Uterus (tissue), 4 donors: ENCODE measurements around the gene PTPRN2. TPM values are rescaled to one million over a fixed set of nuclear protein-coding genes. Genes with fewer than 3 reads are reported as not detected.

Source experiments
- DNase-seq, 2 donors: peaks; one replicate each; pipeline ENCODE4 v3.0.0-alpha.2; 2019 to 2020
- H3K27ac ChIP-seq, 2 donors: fragments of 200-600 bp; sonication (generic); 1 replicate in 1 of 2; 2 replicates in 1 of 2; pipeline ENCODE4 v1.5.1; 2016 to 2018
- H3K27me3 ChIP-seq, 2 donors: fragments of 200-600 bp; sonication (generic); one replicate each; pipeline ENCODE4 v1.5.1; 2018 to 2019; ENCODE audit warnings: control low read depth in 1 of 2
- H3K36me3 ChIP-seq, 2 donors: fragments of 200-600 bp; sonication (generic); one replicate each; pipeline ENCODE4 v1.5.1; 2019; ENCODE audit warnings: control low read depth in 1 of 2
- H3K4me1 ChIP-seq, 2 donors: fragments of 200-600 bp; sonication (generic); one replicate each; pipeline ENCODE4 v1.5.1; 2018 to 2019; ENCODE audit warnings: control low read depth in 1 of 2
- H3K4me3 ChIP-seq, 2 donors: fragments of 200-600 bp; sonication (generic); 1 replicate in 1 of 2; 2 replicates in 1 of 2; pipeline ENCODE4 v1.5.1; 2018 to 2019; ENCODE audit warnings: mild to moderate bottlenecking in 1 of 2
- H3K9me3 ChIP-seq, 2 donors: fragments of 200-600 bp; sonication (generic); one replicate each; pipeline ENCODE4 v1.5.1; 2019; ENCODE audit warnings: control low read depth in 1 of 2
- CTCF ChIP-seq, 4 experiments: fragments of 200-600 bp in 2 of 4; fragments of 450-650 bp in 2 of 4; sonication (generic) in 2 of 4; IDR thresholded peaks; one replicate each; pipeline ENCODE4 v1.5.1; 2016 to 2019; ENCODE audit warnings: antibody characterized with exemption in 4 of 4, mild to moderate bottlenecking in 2 of 4, moderate library complexity in 1 of 4
- POLR2A ChIP-seq, 2 donors: fragments of 450-650 bp; IDR thresholded peaks; one replicate each; pipeline ENCODE4 v1.6.1; 2016; ENCODE audit warnings: antibody characterized with exemption in 2 of 2, mild to moderate bottlenecking in 1 of 2, moderate library complexity in 1 of 2
- intact Hi-C: fragments of 100-400 bp; cut with DNase I; formaldehyde crosslinking; loops from one replicate; pipeline ENCODE4 v1.15.1; 2023; ENCODE audit warnings: low total_unique reads
- total RNA-seq, 4 donors: library from RNA; depleted of rRNA in 3 of 4; stranded (reverse); fragments of >200 nt in 3 of 4; gene quantifications; one replicate each; pipeline versions ENCODE4 v1.1.0 to v1.2.4, GENCODE V29; 2014 to 2023
- donor health status: DM: yes; HTN: yes; CAD: no.

PTPRN2 gene
- total RNA-seq, 4 donors from 2014 or later = 1.2 to 5.2 (median 2.3) TPM

GRCh38 chr7:158284121-158284520 is 303.5 kb downstream of the PTPRN2 start:
- DNase-seq = peak in 1 of 2 donors; percentile 5
- H3K27ac ChIP-seq = no peak overlapping the region
- H3K27me3 ChIP-seq = no peaks in the 10 kb centered on the region
- H3K4me3 ChIP-seq = no peak overlapping the region
- intact Hi-C loops = no loop called here
- no peaks in the 10 kb centered on the region for H3K36me3 ChIP-seq
- no peaks in the 10 kb centered on the region for H3K4me1 ChIP-seq
- TF ChIP-seq CTCF (IDR thresholded peaks at IDR 0.05) = no peak
- TF ChIP-seq POLR2A (IDR thresholded peaks at IDR 0.05) = no peak
- peaks cover 0 to 4% of the 10 kb centered on the region in 2 donors for H3K9me3 ChIP-seq

DNA sequence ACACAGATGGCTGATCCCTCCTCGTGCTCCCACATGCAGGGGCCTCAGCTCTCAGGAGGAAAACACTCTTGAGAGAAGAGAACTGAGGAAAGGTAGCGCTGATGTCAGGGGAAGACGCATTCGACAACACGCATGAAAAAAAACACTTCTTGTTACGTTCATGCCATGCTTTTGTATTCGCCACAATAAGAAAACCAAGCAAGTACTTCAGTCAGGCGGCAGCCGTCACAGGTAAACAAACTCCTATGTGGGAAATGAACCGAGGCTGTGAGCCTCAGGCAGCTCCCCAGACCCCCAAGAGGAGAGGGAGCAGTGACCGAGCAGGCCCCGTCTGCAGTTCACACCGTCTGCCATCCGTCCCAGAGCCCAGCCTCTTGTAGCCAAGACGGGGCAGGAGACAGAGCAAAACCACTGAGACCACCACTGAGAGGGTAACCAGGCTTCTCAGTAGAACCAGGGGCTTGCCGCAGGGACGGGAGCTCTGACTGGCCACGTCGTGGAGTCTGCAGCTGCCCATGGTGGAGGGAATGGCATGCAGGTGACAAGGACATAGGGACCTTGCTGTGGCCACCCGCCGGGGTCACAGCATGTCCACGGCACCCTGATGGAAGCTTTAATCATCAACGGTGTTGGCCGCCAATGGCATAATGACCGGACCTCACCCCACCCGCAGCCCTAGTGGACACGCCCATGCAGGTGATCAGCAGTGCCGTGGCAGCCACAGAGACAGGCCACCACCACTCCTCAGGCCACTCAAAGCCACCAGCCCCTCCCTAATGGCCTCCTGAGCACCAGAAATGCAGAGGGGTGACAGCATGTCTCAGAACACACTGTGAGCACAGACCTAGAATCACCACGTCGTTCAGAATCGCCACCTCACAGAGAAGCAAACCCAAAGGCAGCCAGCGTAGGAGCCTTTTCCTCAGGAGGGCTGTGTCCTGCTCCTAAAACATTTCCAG is 304.3 kb downstream of the PTPRN2 start:
- peak in 1 of 2 donors; percentile 1 for DNase-seq
- TF ChIP-seq CTCF (IDR thresholded peaks at IDR 0.05) = no peak
- no peak for TF ChIP-seq POLR2A (IDR thresholded peaks at IDR 0.05)
- intact Hi-C loops = no loop called here
- H3K27me3 ChIP-seq = no peaks in the 10 kb centered on the region
- H3K36me3 ChIP-seq = no peaks in the 10 kb centered on the region
- no peak overlapping the region for H3K4me3 ChIP-seq
- H3K4me1 ChIP-seq = no peaks in the 10 kb centered on the region
- H3K27ac ChIP-seq = no peak overlapping the region
- H3K9me3 ChIP-seq = no peaks in the 10 kb centered on the region

GRCh38 chr7:158282461-158283001 is 305.1 kb downstream of the PTPRN2 start:
- intact Hi-C loops = no loop called here
- Histone ChIP-seq H3K9me3 (no peaks in the 10 kb centered on the region), H3K27me3 (no peaks in the 10 kb centered on the region), H3K36me3 (no peaks in the 10 kb centered on the region), H3K27ac (no peak overlapping the region), H3K4me1 (no peaks in the 10 kb centered on the region), H3K4me3 (no peak overlapping the region)
- TF ChIP-seq CTCF (IDR thresholded peaks at IDR 0.05) (no peak), POLR2A (IDR thresholded peaks at IDR 0.05) (no peak)
- peak in 1 of 2 donors; percentile 6 for DNase-seq

GRCh38 chr7:158281441-158281840 is 306.2 kb downstream of the PTPRN2 start:
- no peak for DNase-seq
- TF ChIP-seq CTCF (IDR thresholded peaks at IDR 0.05) (no peak), POLR2A (IDR thresholded peaks at IDR 0.05) (no peak)
- H3K9me3 ChIP-seq = no peaks in the 10 kb centered on the region
- no peak overlapping the region for H3K27ac ChIP-seq
- no peaks in the 10 kb centered on the region for H3K4me1 ChIP-seq
- H3K36me3 ChIP-seq = no peaks in the 10 kb centered on the region
- intact Hi-C loops = no loop called here
- H3K4me3 ChIP-seq = no peak overlapping the region
- H3K27me3 ChIP-seq = no peaks in the 10 kb centered on the region
